HG02763 (cell line): ENCODE results near the gene CEMP1.
A peak's percentile ranks its signal among the peaks of the same experiment; 100 is the strongest.
"Not testable (repeated sequence)": the region's sequence is repeated elsewhere in the genome, so short reads cannot be mapped to it uniquely, and the experiment has no call there.

ENCODE experiments used
- ATAC-seq: cut with Tn5 transposase; IDR thresholded peaks from one replicate; pipeline ENCODE4 v1.9.1; 2021; ENCODE audit warnings: mild to moderate bottlenecking, moderate library complexity; ENCODE audit not compliant: unreplicated experiment

Gene CEMP1, protein sequence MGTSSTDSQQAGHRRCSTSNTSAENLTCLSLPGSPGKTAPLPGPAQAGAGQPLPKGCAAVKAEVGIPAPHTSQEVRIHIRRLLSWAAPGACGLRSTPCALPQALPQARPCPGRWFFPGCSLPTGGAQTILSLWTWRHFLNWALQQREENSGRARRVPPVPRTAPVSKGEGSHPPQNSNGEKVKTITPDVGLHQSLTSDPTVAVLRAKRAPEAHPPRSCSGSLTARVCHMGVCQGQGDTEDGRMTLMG

DNA sequence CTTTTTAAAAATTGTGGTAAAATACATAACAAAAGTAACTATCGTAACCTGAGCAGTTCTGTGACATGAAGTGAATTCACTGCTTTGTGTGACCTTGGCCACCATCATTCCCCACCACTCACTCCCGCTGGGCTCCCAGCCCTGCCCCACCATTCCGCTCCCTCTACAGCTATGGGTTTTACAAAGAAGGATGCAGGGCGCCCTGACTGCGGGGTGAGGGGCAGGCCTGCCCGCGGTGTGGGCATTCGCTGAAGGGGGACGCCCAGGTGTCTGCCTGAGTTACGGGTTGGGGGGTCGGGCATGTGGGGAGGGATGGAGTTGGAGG lies at the start of gene CEMP1:
TSS of gene CEMP1 (minus strand) at position 38 of the 325 bp plus-strand sequence. CDS start 335 bp downstream, outside the sequence.
- ATAC-seq = no peak

DNA sequence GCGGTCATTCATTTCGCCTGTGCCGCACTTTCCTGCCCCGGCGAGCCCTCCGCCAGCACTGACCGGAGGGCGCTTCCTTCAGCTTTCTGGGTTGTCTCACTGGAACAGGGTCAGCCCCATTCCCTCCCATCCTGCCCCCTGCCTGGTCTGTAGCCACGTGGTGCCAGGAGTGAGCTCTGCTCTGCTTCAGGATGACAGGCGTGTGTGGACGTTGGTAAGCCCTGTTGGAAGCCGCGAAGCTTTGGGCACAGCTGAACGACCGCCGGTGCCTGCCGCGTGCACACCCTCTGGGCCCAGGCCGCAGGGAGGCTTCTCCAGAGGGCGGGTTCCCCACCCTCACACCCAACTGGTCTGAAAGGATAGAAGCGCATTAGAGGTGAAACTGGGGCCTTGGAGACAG lies 49.6 kb upstream of the CEMP1 start:
- not testable (repeated sequence) for ATAC-seq

DNA sequence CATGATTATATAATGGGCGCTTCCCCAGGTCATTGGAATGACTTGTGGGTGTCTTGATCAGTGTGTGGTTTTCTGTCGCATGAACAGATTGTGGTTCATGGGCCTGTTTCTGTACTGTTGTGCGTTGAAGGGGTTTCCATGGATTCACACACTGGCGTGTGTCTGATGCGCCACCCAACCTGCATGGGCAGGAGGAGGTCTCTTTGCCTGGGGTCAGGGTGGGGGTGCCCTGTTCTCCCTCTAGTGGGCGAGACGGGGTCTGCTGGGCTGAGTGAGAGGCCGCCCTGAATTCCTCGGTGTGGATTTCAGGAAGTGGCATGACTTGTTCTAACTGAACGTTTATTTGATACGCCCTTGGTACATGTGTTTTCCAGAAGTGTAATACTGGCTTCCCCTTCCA lies 48.9 kb upstream of the CEMP1 start:
- not testable (repeated sequence) for ATAC-seq

DNA sequence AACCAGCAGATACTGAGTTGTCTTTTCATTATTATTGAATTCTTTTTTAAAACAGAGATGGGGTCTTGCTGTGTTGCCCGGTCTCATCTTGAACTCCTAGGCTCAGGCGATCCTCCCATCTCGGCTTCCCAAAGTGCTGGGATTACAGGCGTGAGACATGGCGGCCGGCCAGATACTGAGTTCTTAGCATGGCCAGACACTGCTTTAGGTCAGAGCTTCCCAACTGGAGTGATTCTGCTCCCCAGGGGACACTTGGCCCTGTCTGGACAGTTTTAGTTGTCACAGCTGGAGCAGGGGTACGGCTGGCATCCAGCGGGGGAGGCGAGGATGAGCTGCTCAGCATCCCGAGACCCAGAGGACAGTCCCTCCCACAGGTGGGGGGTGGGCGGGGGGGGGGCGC lies 47.7 kb upstream of the CEMP1 start:
- not testable (repeated sequence) for ATAC-seq

DNA sequence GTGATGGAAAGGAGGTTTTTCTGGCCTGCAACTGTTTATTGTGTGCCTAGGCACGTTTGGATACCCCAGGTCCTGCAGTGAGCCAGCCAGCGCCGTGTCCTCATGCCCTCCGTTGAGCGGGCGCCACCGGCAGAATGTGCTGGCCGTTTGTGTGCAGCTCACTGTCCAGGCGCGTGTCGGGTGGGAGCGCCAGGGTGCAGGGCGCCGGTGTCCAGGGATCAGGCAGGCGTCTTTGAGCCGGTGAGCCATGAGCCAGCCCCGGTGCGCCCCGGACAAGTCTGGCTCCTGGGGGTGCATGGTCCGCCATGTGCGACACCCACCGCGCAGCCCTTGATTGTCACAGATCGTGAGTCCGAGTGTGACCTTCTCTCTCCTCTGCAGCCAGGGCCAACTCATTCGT lies 45.8 kb upstream of the CEMP1 start:
- not testable (repeated sequence) for ATAC-seq

DNA sequence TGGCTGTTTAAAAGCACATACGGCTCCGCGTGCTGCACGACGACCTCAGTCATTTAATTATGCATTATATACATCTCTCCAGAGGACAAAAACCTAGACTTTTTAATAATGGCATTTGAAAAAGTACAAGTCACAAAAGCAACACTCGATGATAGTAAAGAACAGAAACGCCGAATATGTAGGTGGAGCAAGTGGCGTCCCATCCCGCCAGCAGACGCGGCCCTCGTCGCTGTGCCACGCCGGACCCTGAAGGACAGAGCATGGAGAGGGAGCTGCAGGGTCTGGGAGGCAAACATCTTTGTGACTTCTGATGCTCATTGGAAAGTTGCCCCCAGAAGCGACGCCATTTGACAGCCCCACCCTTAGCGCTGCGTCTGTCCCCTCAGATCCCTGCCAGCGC lies 44.6 kb upstream of the CEMP1 start:
- not testable (repeated sequence) for ATAC-seq

DNA sequence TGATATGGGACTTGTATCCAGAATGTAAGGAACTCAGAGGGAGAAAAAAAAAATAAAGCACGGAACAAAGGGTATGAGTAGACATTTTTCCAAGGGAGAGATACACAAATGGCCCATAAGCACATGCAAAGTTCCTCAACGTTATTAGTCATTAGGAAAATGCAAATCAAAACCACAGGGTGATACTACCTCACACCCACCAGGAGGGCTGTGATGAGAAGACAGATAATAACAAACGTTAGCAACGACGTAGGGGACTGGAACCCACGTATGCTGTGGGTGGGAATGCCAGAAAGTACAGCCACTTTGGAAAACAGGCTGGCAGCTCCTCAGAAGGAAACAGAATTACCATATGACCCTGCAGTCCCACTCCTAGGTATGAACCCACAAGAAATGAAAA lies 41.5 kb upstream of the CEMP1 start:
- ATAC-seq = not testable (repeated sequence)

DNA sequence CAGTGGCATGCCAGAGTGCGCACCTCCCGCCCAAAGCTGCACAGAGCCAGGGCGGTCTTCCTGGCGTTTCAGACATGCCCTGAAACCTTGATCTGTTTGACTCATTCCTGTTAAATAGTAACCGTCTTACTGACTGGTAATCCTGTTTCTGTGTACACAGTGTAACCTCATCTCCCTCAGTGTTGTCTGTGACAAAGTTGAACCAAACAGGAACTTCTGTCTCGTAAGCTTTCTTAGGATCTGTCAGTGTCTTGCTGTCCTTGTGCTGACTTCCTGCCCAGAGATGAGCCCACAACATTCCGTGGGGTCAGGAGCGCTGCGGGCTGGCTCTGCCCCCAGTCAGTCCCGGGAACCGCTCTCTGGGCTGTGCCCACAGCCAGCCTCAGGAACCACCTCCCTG lies 37.4 kb upstream of the CEMP1 start:
- not testable (repeated sequence) for ATAC-seq

DNA sequence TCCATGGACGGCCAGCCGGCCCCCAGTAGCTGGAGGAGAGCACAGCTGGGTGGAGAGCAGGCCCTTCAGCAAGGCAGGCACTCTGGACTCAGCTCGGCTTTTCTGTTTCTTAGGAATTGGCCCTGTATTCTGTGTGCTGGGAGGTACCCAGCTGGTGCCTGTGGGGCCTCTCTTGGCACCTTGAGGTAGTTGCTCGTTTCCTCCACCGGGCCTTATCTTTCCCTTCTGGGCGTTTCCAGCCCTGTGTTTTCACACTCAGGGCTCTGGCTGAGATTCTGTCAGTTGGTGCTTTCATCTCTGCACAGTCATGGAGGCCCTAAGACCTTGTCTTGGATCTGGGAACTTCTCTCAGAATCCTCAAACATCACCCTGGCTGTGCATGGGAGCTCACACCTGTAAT lies 36.3 kb upstream of the CEMP1 start:
- ATAC-seq = not testable (repeated sequence)

DNA sequence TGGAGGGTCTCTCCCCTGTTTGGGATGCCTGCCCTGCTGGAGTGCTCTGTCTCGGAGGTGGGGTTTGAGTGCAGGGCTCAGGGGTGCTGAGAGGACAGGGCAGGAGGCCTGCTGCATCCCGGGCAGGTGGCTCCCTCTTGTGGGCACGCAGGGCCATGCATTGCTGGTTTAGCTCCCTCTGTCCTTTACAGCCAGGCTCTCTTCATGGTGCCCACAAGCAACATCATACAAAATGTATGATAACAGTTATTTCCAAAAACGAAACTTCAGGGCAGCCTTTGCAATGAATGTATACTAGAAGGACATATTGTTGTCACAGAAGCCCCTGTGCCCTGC lies 29.6 kb upstream of the CEMP1 start:
- peak; percentile 55 for ATAC-seq

DNA sequence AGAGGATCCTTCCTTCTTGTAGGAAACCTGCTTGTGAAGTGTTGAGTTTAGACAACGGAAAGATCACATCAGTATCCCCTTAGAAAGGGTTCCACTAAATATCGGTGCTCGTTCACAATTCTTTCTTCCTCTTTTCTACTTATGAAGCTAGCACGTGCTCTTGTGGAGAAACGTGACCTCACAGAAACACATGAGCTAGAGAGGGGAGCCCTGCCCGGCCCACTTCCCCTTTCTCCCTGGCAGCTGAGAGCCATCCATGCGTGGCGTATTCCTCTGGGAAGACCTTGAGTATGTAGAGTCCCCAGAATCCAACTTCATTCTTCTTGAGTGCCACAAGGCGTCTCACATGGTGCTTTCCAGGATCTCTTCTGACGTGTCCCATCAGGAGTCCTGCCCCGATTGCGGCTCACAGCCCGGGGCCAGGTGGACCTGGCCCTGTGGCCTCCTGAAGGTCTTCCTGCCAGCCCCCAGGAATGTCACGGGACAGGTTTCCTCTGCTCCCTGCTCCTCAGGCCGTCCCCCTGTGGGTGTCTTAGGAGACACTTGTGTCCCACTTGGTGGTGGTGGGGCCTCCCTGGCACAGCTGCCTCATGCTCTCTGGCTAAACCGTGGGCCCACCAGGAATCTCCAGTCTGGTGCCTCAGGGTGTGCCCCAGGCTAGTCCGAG lies 29.1 kb upstream of the CEMP1 start:
- peak; percentile 42 for ATAC-seq

DNA sequence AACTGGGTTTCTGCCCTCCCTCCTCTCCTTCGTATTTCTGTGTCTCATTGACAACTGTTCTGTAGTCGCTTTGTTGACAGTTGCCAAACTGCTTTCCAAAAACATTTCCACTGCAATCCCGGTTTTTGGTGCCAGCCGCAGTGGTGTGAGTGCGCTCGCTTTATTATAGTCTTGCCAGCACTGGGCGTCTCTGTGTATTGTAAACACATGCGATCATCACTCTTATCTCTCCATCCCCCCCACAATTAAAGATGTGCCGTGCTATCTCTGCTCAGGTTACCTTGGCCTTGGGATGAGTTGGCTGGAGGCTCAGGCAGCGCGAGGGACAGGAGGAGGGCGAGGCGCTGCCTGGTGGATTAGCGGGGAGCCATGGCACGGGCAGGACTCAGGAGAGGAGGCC lies 25.9 kb upstream of the CEMP1 start:
- not testable (repeated sequence) for ATAC-seq

DNA sequence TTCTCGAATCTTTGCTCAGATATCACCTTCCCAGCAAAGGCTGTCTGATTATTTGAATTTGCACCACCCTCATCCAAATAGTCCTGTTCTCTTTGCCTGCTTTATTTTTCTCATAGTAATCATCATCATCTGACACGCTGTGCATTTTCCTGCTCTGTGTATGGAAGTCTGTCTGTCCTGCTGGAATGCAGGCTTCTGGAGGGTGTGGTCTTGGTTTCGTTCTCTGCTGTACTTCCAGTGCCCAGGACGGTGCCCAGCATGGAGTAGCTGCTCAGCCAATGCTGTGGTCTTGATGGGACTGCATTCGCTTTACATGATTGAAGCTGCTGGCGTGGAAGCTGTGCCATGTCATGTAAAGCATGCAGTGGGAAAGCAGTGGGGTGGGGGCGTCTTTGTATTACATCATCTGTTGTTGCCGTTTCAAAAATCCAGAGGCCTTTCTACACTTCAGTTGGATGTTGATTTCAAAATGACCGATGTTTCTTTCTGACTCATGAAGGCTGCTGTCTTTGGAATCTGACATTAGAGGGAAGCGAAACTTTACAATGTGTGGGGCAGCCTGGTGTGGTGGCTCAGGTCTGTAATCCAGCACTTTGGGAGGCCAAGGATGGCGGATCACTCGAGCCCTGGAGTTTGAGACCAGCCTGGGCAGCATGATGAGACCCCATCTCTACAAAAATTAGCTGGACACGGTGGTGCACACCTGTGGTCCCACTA lies 23.7 kb upstream of the CEMP1 start:
- ATAC-seq = not testable (repeated sequence)

DNA sequence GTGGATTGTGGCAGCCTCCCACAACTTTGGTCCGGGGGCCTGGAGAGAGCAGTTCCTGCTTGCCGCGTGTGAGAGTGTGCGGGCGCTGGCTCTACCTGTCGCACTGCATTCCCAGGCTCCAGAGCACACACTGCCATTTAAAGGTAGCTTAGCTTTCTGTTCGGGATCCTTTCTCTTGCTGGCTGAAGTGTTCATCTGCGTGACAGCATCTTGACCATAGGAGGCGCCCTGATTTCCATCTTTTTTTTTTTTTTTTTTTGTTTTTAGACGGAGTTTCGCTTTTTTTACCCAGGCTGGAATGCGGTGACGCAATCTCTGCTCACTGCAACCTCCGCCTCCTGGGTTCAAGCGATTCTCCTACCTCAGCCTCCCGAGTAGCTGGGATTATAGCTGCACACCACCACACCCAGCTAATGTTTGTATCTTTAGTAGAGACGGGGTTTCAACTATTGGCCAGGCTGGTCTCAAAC lies 20.2 kb upstream of the CEMP1 start:
- not testable (repeated sequence) for ATAC-seq

DNA sequence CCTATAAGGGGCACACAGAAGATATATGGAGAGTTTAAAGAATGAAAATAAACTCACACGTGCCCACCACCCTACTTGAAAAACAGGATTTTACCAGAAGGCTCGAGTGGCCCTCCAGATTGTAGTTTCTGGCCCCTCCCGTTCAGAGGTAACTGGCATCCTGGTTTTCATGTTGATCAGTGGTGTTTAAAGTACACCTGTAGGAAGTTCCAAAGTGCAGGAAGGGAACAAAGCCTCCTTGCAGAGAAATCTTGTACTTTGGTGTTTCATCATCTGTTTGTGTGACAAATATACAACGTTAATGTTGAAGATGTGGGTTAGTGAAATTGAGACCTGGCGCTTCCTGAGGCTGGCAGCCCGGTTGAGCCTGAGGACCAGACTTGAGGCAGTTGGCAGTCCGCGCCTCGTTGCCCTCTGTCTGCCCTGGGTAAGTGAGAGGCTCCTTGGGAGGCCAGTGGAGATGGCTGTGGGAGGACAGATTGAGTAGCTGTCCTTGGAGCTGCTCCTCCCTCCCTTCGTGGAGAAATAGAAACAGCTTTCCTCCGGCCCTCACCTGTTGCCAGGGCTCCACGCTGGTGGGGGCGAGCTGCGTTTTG lies 19.2 kb upstream of the CEMP1 start:
- not testable (repeated sequence) for ATAC-seq

DNA sequence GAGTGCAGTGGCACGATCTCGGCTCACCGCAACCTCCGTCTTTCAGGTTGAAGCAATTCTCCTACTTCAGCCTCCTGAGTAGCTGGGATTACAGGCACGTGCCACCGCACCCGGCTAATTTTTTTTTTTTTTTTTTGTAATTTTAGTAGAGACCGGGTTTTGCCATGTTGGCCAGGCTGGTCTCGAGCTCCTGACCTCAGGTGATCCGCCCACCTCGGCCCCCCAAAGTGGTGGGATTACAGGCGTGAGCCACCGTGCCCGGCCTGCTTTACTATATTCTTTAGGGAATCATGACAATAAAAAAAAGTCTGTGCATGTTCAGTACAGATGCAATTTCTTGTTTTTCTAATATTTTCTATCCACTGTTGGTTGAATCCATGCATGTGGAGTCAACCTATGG lies 12.6 kb upstream of the CEMP1 start:
- not testable (repeated sequence) for ATAC-seq

DNA sequence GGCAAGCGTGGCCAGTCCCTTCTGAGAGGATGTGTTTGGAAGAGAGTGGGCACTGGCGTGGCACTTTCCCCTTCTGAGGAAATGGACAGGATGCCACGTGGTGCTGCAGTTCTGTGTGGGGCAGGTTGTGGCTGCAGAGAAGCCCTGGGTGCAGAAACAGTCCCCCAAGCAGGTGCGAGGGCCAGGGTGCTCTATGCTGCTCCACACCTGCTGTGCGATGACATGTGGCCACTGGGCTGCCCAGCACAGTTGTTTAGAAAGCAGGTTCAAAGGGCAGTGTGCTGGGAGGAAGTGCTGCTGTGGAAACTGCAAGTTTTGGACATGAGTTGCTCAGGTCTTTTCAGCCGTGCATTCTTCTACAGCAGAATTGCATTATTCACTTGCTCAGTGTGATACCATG lies 10.2 kb upstream of the CEMP1 start:
- not testable (repeated sequence) for ATAC-seq

DNA sequence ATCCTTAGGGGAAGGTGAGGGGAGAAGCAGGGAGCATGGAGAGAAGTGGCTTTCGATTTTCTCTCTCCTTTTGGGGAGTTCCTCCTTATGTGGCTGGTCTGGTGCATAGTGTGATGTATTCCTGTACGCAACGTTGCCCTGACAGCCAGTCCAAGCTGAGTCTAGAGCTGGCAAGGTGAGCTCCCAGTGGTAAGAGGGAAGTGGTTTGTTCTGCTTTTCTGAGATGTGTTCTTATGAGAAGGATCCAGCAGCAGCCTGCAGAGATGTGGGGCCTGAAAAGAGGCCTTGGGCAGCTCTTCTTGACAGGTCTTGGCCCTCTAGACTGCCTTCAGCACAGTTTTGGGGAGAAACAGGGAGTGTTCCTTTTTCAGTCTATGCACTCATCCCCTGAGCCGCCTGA lies 9.7 kb upstream of the CEMP1 start:
- not testable (repeated sequence) for ATAC-seq

DNA sequence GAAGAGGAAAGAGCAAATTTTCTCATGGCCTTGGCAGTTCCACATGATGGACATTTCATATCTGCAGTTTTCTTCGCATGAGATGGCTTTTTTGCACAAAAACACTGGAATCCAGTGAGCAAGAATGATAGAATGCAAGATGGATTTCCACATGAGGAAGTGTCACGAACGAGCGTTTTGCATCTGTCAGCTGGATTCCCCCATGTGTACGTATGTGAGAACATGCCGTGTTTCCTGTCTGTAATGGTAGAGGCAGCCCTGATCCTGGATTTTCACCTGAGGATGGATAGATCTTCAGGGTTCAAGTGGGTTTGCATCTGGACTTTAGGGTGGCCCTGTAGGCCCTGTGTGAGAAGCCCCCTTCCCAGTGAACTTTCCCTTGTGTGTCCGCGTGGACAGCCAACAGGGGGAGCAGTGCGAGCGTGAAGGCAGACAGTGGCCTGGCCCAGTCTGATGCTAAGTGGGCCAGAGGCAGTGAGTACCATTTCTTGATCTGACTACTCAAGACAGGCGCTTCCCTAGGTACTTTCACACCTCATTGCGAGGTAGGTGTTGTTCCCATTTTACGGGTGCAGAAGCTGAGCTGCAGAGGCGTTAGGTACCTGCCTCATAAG lies 8.7 kb upstream of the CEMP1 start:
- not testable (repeated sequence) for ATAC-seq

DNA sequence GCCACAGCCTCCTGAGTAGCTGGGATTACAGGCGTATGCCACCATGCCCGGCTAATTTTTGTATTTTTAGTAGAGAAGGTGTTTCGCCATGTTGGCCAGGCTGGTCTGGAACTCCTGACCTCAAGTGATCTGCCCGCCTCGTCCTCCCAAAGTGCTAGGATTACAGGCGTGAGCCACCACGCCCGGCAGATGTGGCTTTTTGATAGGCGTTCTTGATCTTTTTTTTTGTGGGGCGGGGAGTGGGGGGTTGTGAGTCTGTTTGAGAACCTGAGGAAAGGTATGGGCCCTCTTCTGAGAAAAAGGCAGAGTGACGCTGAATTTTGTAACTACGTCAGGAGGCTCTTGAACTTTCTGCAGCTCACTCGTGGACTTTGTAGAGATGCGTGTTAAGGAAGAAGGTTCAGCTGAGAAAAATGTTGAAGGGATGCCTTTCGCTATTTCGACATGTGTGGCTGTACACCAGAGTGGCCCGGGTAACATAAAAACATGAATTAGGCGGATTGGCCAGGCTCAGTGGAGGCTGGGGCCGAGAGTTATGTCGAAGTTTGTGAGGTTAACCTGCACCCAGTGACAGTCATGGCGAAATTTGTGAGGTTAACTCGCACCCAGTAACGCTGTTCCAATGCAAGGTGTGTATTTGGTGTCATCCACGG lies 8.1 kb upstream of the CEMP1 start:
- ATAC-seq = not testable (repeated sequence)
